Mesenchymal stem cell (in vitro differentiated cells and primary cell): ENCODE data around the gene ADAM10.

Source experiments
- DNase-seq: peaks from one replicate; pipeline ENCODE4 v3.0.0-alpha.2; 2013
- H2AFZ ChIP-seq: one replicate; pipeline ENCODE4 v1.6.1; 2013; ENCODE audit warnings: low read depth, mild to moderate bottlenecking, control low read depth, inconsistent platforms, low read length, moderate library complexity
- H2AK5ac ChIP-seq: 2 replicates; pipeline ENCODE4 v1.6.1; 2013; ENCODE audit warnings: low read length, moderate library complexity, mild to moderate bottlenecking, inconsistent platforms; ENCODE audit not compliant: severe bottlenecking
- H2BK120ac ChIP-seq: one replicate; pipeline ENCODE4 v1.6.1; 2013; ENCODE audit warnings: low read depth, mild to moderate bottlenecking, inconsistent platforms, low read length, moderate library complexity
- H2BK12ac ChIP-seq, 2 experiments: one replicate each; pipeline ENCODE4 v1.6.1; 2013; ENCODE audit warnings: inconsistent platforms in 2 of 2, low read length in 2 of 2, mild to moderate bottlenecking in 2 of 2, moderate library complexity in 2 of 2, control low read depth in 1 of 2
- H2BK15ac ChIP-seq: one replicate; pipeline ENCODE4 v1.6.1; 2013; ENCODE audit warnings: mild to moderate bottlenecking, low read depth, inconsistent platforms; ENCODE audit not compliant: poor library complexity, severe bottlenecking
- H2BK5ac ChIP-seq: 2 replicates; pipeline ENCODE4 v1.6.1; 2013; ENCODE audit warnings: low read depth, mild to moderate bottlenecking, low read length, control low read depth, inconsistent platforms; ENCODE audit not compliant: poor library complexity, severe bottlenecking
- H3K14ac ChIP-seq, 2 experiments: one replicate each; pipeline ENCODE4 v1.6.1; 2013; ENCODE audit warnings: inconsistent platforms in 2 of 2, low read length in 2 of 2, control low read depth in 1 of 2, mild to moderate bottlenecking in 1 of 2, moderate library complexity in 1 of 2
- H3K18ac ChIP-seq, 2 experiments: one replicate each; pipeline ENCODE4 v1.6.1; 2013; ENCODE audit warnings: inconsistent platforms in 2 of 2, low read length in 2 of 2, control low read depth in 1 of 2, low read depth in 1 of 2, mild to moderate bottlenecking in 1 of 2
- H3K23ac ChIP-seq, 2 experiments: one replicate each; pipeline ENCODE4 v1.6.1; 2013; ENCODE audit warnings: inconsistent platforms in 2 of 2, low read length in 2 of 2, mild to moderate bottlenecking in 2 of 2, moderate library complexity in 2 of 2, control low read depth in 1 of 2
- H3K27ac ChIP-seq: 2 replicates; pipeline ENCODE4 v1.5.1; 2013; ENCODE audit warnings: mild to moderate bottlenecking, moderate library complexity, low read length, control low read depth, inconsistent platforms; ENCODE audit not compliant: poor library complexity, severe bottlenecking
- H3K27me3 ChIP-seq, 2 experiments: 2 replicates each; pipeline versions ENCODE4 v1.6.1 to v1.7.0; 2013; ENCODE audit warnings: low read length in 2 of 2, mild to moderate bottlenecking in 2 of 2, moderate library complexity in 2 of 2, control low read depth in 1 of 2, inconsistent platforms in 1 of 2; ENCODE audit not compliant: control insufficient read depth in 1 of 2, insufficient read depth in 1 of 2
- H3K36me3 ChIP-seq, 2 experiments: 2 replicates each; pipeline versions ENCODE4 v1.6.1 to v1.7.0; 2013; ENCODE audit warnings: low read length in 2 of 2, control low read depth in 1 of 2, inconsistent platforms in 1 of 2, low read depth in 1 of 2, mild to moderate bottlenecking in 1 of 2; ENCODE audit not compliant: insufficient read depth in 2 of 2, control insufficient read depth in 1 of 2
- H3K4ac ChIP-seq, 2 experiments: one replicate each; pipeline ENCODE4 v1.6.1; 2013; ENCODE audit warnings: inconsistent platforms in 2 of 2, low read length in 2 of 2, mild to moderate bottlenecking in 2 of 2, moderate library complexity in 2 of 2, control low read depth in 1 of 2, low read depth in 1 of 2
- H3K4me1 ChIP-seq: 2 replicates; pipeline ENCODE4 v1.6.1; 2013; ENCODE audit warnings: low read depth, low read length, control low read depth; ENCODE audit not compliant: control insufficient read depth, insufficient read depth
- H3K4me2 ChIP-seq: 2 replicates; pipeline ENCODE4 v1.6.1; 2013; ENCODE audit warnings: low read length, mild to moderate bottlenecking, inconsistent platforms; ENCODE audit not compliant: poor library complexity, severe bottlenecking
- H3K4me3 ChIP-seq, 2 experiments: 2 replicates each; pipeline versions ENCODE4 v1.5.1 to v1.7.0; 2013; ENCODE audit warnings: low read length in 2 of 2, mild to moderate bottlenecking in 2 of 2, control low read depth in 1 of 2, low read depth in 1 of 2; ENCODE audit not compliant: insufficient read depth in 1 of 2
- H3K79me1 ChIP-seq: replicated peaks from 2 replicates; pipeline ENCODE4 v1.6.1; 2013; ENCODE audit warnings: mild to moderate bottlenecking, control low read depth, low read length, inconsistent platforms; ENCODE audit not compliant: poor library complexity, severe bottlenecking
- H3K9ac ChIP-seq: 2 replicates; pipeline ENCODE4 v1.7.0; 2013; ENCODE audit warnings: mild to moderate bottlenecking, low read length, moderate library complexity
- H3K9me3 ChIP-seq: 2 replicates; pipeline ENCODE4 v1.7.0; 2013; ENCODE audit warnings: mild to moderate bottlenecking, low read length; ENCODE audit not compliant: control insufficient read depth
- H4K8ac ChIP-seq: one replicate; pipeline ENCODE4 v1.6.1; 2013; ENCODE audit warnings: inconsistent platforms, mild to moderate bottlenecking, low read length, moderate library complexity
- H4K91ac ChIP-seq: one replicate; pipeline ENCODE4 v1.6.1; 2013; ENCODE audit warnings: mild to moderate bottlenecking, low read length, inconsistent platforms
- WGBS: methylation state at CpG from one replicate; pipeline ENCODE4 v1.1.7; 2013; ENCODE audit warnings: mixed read lengths; 5-methylcytosine and 5-hydroxymethylcytosine counted together

ADAM10 gene

DNA sequence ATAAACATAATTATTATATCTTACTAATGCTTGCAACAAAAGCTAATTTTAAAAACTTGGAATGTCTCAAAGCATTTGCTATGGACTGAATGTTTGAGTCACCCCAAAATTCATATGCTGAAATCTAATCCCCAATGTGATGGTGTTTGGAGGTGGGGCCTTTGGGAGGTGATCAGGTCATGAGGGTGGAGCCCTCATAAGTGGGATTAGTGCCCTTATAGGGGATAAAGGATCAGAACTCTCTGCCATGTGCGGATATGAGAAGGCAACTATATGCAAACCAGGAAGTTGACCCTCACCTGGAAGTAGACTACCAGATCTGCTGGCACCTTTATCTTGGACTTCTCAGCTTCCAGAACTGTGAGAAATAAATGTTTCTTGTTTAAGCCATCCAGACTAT, 180.1 kb downstream of the ADAM10 start:
- H2BK12ac ChIP-seq = no peak overlapping the region
- no peak overlapping the region for H3K27ac ChIP-seq
- H3K4ac ChIP-seq = no peak overlapping the region
- H3K4me3 ChIP-seq = no peak overlapping the region
- no peak overlapping the region for H3K23ac ChIP-seq
- WGBS = 100% methylated on average over 1 of the region's 1 CpG
- H2AK5ac ChIP-seq = no peak overlapping the region
- no peak overlapping the region for H3K18ac ChIP-seq
- H3K9ac ChIP-seq = no peak overlapping the region
- H3K27me3 ChIP-seq = no peaks in the 10 kb centered on the region
- no peaks in the 10 kb centered on the region for H3K36me3 ChIP-seq
- no peak overlapping the region for H2BK15ac ChIP-seq
- no peak overlapping the region for H4K91ac ChIP-seq
- H3K9me3 ChIP-seq = peaks cover 3% of the 10 kb centered on the region
- no peak overlapping the region for H3K14ac ChIP-seq
- no peak overlapping the region for H2BK120ac ChIP-seq
- no peak for DNase-seq
- no peak overlapping the region for H2AFZ ChIP-seq
- H3K79me1 ChIP-seq = no peaks in the 10 kb centered on the region
- no peak overlapping the region for H2BK5ac ChIP-seq
- H4K8ac ChIP-seq = no peak overlapping the region
- H3K4me2 ChIP-seq = no peak overlapping the region
- no peaks in the 10 kb centered on the region for H3K4me1 ChIP-seq

DNA sequence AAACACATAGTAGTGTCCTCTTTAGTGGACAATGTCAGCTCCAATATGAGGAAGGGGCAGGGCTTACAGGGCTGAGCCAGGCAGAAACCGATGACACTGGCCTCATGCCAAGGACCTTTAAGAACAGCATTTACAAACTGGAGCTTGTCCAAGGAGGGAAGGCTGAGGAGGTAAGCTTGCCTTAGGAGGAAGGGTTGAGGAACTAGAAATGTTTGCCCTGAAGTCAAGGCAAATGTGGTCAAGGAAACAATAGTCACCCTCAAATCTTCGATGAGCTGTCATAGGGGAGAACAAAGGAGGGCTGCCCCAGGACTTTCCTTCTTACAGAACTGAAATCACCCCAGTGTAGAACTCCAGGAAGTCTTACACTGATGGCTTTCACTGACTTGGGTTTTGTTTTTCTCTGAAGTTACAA, 181.3 kb downstream of the ADAM10 start:
- Histone ChIP-seq H2AFZ (peak overlapping the region; percentile 6), H3K18ac (no peak overlapping the region), H3K9ac (no peak overlapping the region), H3K79me1 (no peaks in the 10 kb centered on the region), H3K27me3 (no peaks in the 10 kb centered on the region), H3K27ac (no peak overlapping the region), H3K23ac (no peak overlapping the region), H2AK5ac (no peak overlapping the region), H2BK120ac (no peak overlapping the region), H2BK12ac (peak overlapping the region in 1 of 2 experiments; percentile 80), H2BK15ac (no peak overlapping the region), H3K4me3 (no peak overlapping the region), H4K8ac (no peak overlapping the region), H2BK5ac (no peak overlapping the region), H3K14ac (no peak overlapping the region), H3K4me2 (no peak overlapping the region), H3K4ac (no peak overlapping the region), H4K91ac (no peak overlapping the region), H3K9me3 (peaks cover 3% of the 10 kb centered on the region), H3K36me3 (no peaks in the 10 kb centered on the region), H3K4me1 (no peaks in the 10 kb centered on the region)
- 68% methylated on average over 2 of the region's 2 CpGs for WGBS
- no peak for DNase-seq

DNA sequence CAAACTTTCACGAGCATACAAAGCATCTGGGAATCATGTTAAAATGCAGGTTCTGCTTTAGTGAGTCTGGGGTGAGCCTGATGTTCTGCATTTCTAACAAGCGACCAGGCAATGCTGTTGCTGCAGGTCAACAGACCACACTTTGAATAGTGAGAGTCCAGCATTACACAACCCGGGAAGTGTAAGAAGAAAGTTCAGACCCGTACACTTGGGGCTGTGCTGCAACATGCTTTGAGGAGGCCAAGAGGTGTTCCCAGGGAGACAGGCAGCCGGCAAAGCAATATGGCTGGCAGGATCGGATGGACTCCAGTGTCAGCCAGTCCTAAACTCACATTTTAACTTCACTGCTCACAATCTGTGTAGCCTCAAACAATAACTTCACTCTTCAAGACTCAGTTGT, 183.5 kb downstream of the ADAM10 start:
- Histone ChIP-seq H4K8ac (no peak overlapping the region), H2AFZ (no peak overlapping the region), H3K27me3 (no peaks in the 10 kb centered on the region), H3K4ac (no peak overlapping the region), H3K36me3 (no peaks in the 10 kb centered on the region), H3K27ac (no peak overlapping the region), H3K18ac (no peak overlapping the region), H3K4me1 (no peaks in the 10 kb centered on the region), H2BK12ac (no peak overlapping the region), H3K4me2 (no peak overlapping the region), H3K14ac (no peak overlapping the region), H3K79me1 (no peaks in the 10 kb centered on the region), H2AK5ac (no peak overlapping the region), H4K91ac (no peak overlapping the region), H2BK5ac (no peak overlapping the region), H2BK120ac (no peak overlapping the region), H3K4me3 (no peak overlapping the region), H2BK15ac (no peak overlapping the region), H3K23ac (no peak overlapping the region), H3K9ac (no peak overlapping the region), H3K9me3 (peaks cover 3% of the 10 kb centered on the region)
- no peak for DNase-seq
- WGBS = 87% methylated on average over 6 of the region's 6 CpGs

DNA sequence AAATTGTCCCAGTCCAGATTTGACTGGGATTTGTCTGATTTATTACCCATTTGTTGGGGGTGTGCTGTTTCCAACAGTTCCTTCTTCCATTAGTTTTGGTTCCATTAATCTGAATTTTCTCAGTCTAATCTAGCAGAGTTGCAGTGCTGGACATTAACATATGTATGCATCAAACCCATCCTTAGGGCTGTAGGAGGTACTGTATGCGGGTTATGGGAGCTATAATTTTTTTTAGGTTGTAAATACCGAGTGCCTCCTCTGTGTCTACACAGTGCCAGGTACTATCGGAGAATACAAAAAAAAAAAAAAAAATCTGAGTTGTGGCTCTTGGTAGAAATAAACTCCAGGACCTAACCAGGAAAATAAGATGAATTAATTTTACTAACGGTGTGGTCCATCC, 183.9 kb downstream of the ADAM10 start:
- no peak overlapping the region for H4K91ac ChIP-seq
- H3K14ac ChIP-seq = no peak overlapping the region
- no peak overlapping the region for H3K9ac ChIP-seq
- no peak overlapping the region for H2BK15ac ChIP-seq
- H2BK5ac ChIP-seq = no peak overlapping the region
- no peak overlapping the region for H3K4me3 ChIP-seq
- no peak overlapping the region for H3K4ac ChIP-seq
- no peak overlapping the region for H4K8ac ChIP-seq
- no peaks in the 10 kb centered on the region for H3K36me3 ChIP-seq
- H3K27ac ChIP-seq = no peak overlapping the region
- H3K9me3 ChIP-seq = peaks cover 3% of the 10 kb centered on the region
- no peak for DNase-seq
- H2BK12ac ChIP-seq = no peak overlapping the region
- H2BK120ac ChIP-seq = no peak overlapping the region
- 76% methylated on average over 4 of the region's 4 CpGs for WGBS
- no peak overlapping the region for H3K23ac ChIP-seq
- no peaks in the 10 kb centered on the region for H3K27me3 ChIP-seq
- H3K4me1 ChIP-seq = no peaks in the 10 kb centered on the region
- no peaks in the 10 kb centered on the region for H3K79me1 ChIP-seq
- no peak overlapping the region for H3K18ac ChIP-seq
- H3K4me2 ChIP-seq = no peak overlapping the region
- H2AK5ac ChIP-seq = no peak overlapping the region
- H2AFZ ChIP-seq = no peak overlapping the region
